GM23248 (cell line): ENCODE data around the gene EIF5A.

ENCODE experiments used
- EZH2 ChIP-seq: fragments of 200-600 bp; sonication (generic); IDR thresholded peaks from 2 replicates; pipeline ENCODE4 v1.6.1; 2018; ENCODE audit warnings: antibody characterized with exemption, mild to moderate bottlenecking; ENCODE audit not compliant: insufficient read depth, poor library complexity, severe bottlenecking
- EZH2phosphoT487 ChIP-seq: fragments of 200-600 bp; sonication (generic); IDR thresholded peaks from 2 replicates; pipeline ENCODE4 v1.6.1; 2018; ENCODE audit warnings: antibody characterized with exemption, moderate library complexity, mild to moderate bottlenecking, low read depth; ENCODE audit not compliant: insufficient read depth

GRCh38 chr17:7354262-7354843, 46.9 kb downstream of the EIF5A start:
- no peak for TF ChIP-seq EZH2
- TF ChIP-seq EZH2phosphoT487: no peak
